Measurements from ENCODE around the gene THSD4. TPM values are rescaled to one million over a fixed set of nuclear protein-coding genes. Genes with fewer than 3 reads are reported as not detected.
"Not testable (repeated sequence)": the region's sequence is repeated elsewhere in the genome, so short reads cannot be mapped to it uniquely, and the experiment has no call there.

The THSD4 gene
- polyA plus RNA-seq, 1 experiment = 18.8 TPM

GRCh38 chr15:71259866-71260265 is 144.6 kb downstream of the THSD4 start:
- POLR2A ChIA-PET = no interaction called here

GRCh38 chr15:71261418-71261817 is 146.1 kb downstream of the THSD4 start:
- ChIA-PET POLR2A (no interaction called here), CTCF (interaction anchor here (1.6 kb wide), 1 partner anchor 9 kb away, joined by 4 read pairs; no protein-coding TSS in a partner anchor)
- DNase-seq (ENCODE audit: low read depth) = no peak
- Histone ChIP-seq H3K4me3 (ENCODE audit: low read depth, low read length) (no peak overlapping the region), H3K36me3 (ENCODE audit: control insufficient read depth, insufficient read depth, low read length) (peaks cover 3% of the 10 kb centered on the region), H3K27me3 (ENCODE audit: control insufficient read depth, insufficient read depth, low read length) (no peaks in the 10 kb centered on the region)
- no peak for TF ChIP-seq CTCF (IDR thresholded peaks at IDR 0.05; ENCODE audit: insufficient read depth, low read depth, low read length)

More at GRCh38 chr15:71259866-71260265, 144.6 kb downstream of the THSD4 start:
- peaks cover 1% of the 10 kb centered on the region for H3K36me3 ChIP-seq (ENCODE audit: control insufficient read depth, insufficient read depth, low read length)
- TF ChIP-seq CTCF (IDR thresholded peaks at IDR 0.05; ENCODE audit: insufficient read depth, low read depth, low read length) = no peak
- no peak overlapping the region for H3K4me3 ChIP-seq (ENCODE audit: low read depth, low read length)
- CTCF ChIA-PET = interaction anchor here (1.5 to 1.6 kb wide), 2 partner anchors 11 to 16 kb away, joined by 4 read pairs; no protein-coding TSS in a partner anchor
- no peak for DNase-seq (ENCODE audit: low read depth)
- no peaks in the 10 kb centered on the region for H3K27me3 ChIP-seq (ENCODE audit: control insufficient read depth, insufficient read depth, low read length)

GRCh38 chr15:71261909-71262308 is 146.6 kb downstream of the THSD4 start:
- CTCF ChIA-PET = no interaction called here
- POLR2A ChIA-PET = no interaction called here
- no peak for TF ChIP-seq CTCF (IDR thresholded peaks at IDR 0.05; ENCODE audit: insufficient read depth, low read depth, low read length)
- no peaks in the 10 kb centered on the region for H3K27me3 ChIP-seq (ENCODE audit: control insufficient read depth, insufficient read depth, low read length)
- peaks cover 3% of the 10 kb centered on the region for H3K36me3 ChIP-seq (ENCODE audit: control insufficient read depth, insufficient read depth, low read length)
- no peak for DNase-seq (ENCODE audit: low read depth)
- H3K4me3 ChIP-seq (ENCODE audit: low read depth, low read length) = no peak overlapping the region

- Histone ChIP-seq H3K36me3 (ENCODE audit: control insufficient read depth, insufficient read depth, low read length) (0 out of 2 replicates have a peak, but pooled peaks cover 2% of the 10 kb centered on the region), H3K27me3 (ENCODE audit: control insufficient read depth, insufficient read depth, low read length) (no peaks in the 10 kb centered on the region), H3K4me3 (ENCODE audit: low read depth, low read length) (no peak overlapping the region)
- no peak for TF ChIP-seq CTCF (IDR thresholded peaks at IDR 0.05; ENCODE audit: insufficient read depth, low read depth, low read length)
- no peak for DNase-seq (ENCODE audit: low read depth)
- ChIA-PET POLR2A (no interaction called here), CTCF (no interaction called here)
Observed at GRCh38 chr15:71262599-71262998, 147.3 kb downstream of the THSD4 start.

GRCh38 chr15:71265606-71266005 is 150.3 kb downstream of the THSD4 start:
- H3K36me3 ChIP-seq (ENCODE audit: control insufficient read depth, insufficient read depth, low read length); H3K4me3 ChIP-seq (ENCODE audit: low read depth, low read length); H3K27me3 ChIP-seq (ENCODE audit: control insufficient read depth, insufficient read depth, low read length); DNase-seq (ENCODE audit: low read depth); POLR2A ChIA-PET; CTCF ChIA-PET: not testable (repeated sequence)

GRCh38 chr15:71271327-71271726 is 156.1 kb downstream of the THSD4 start:
- H3K36me3 ChIP-seq (ENCODE audit: control insufficient read depth, insufficient read depth, low read length) = no peaks in the 10 kb centered on the region
- no peak overlapping the region for H3K4me3 ChIP-seq (ENCODE audit: low read depth, low read length)
- ChIA-PET POLR2A (no interaction called here), CTCF (interaction anchor here (0.7 to 1.4 kb wide), 3 partner anchors 11 to 1841 kb away, joined by 3 to 4 read pairs (median 4); no protein-coding TSS in a partner anchor)
- H3K27me3 ChIP-seq (ENCODE audit: control insufficient read depth, insufficient read depth, low read length) = no peaks in the 10 kb centered on the region
- no peak for TF ChIP-seq CTCF (IDR thresholded peaks at IDR 0.05; ENCODE audit: insufficient read depth, low read depth, low read length)
- DNase-seq (ENCODE audit: low read depth) = no peak

Data from BJ (cell line).